GM12801 (cell line): ENCODE data around the gene WIPF1.

ENCODE experiments used
- TF ChIP-seq, protein P1 (sequence below): IDR thresholded peaks from one replicate; pipeline ENCODE4 v1.5.1; 2011; ENCODE audit warnings: control low read depth; ENCODE audit not compliant: insufficient read length; ENCODE audit errors: extremely low read depth

The WIPF1 gene

DNA sequence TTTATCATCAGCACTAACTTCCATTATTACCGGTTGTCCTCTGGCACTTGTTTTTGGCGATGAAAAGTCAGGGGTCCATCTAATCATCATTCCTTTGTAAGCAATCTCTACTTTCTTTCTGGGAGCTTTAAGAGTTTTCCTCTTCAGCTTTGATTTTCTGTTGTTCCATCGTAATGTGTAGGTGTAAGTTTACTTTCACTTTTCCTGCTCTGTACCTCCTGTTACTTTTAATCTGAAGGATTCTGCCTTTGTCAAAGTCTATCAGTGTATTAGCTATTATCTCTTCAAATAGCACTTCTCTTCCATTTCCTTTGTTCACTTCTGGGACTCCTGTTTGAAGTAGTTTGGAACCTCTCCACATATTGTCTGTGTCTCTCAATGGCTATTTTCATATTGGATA, 85.3 kb downstream of the WIPF1 start:
- TF ChIP-seq, protein P1, sequence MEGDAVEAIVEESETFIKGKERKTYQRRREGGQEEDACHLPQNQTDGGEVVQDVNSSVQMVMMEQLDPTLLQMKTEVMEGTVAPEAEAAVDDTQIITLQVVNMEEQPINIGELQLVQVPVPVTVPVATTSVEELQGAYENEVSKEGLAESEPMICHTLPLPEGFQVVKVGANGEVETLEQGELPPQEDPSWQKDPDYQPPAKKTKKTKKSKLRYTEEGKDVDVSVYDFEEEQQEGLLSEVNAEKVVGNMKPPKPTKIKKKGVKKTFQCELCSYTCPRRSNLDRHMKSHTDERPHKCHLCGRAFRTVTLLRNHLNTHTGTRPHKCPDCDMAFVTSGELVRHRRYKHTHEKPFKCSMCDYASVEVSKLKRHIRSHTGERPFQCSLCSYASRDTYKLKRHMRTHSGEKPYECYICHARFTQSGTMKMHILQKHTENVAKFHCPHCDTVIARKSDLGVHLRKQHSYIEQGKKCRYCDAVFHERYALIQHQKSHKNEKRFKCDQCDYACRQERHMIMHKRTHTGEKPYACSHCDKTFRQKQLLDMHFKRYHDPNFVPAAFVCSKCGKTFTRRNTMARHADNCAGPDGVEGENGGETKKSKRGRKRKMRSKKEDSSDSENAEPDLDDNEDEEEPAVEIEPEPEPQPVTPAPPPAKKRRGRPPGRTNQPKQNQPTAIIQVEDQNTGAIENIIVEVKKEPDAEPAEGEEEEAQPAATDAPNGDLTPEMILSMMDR: no peak

DNA sequence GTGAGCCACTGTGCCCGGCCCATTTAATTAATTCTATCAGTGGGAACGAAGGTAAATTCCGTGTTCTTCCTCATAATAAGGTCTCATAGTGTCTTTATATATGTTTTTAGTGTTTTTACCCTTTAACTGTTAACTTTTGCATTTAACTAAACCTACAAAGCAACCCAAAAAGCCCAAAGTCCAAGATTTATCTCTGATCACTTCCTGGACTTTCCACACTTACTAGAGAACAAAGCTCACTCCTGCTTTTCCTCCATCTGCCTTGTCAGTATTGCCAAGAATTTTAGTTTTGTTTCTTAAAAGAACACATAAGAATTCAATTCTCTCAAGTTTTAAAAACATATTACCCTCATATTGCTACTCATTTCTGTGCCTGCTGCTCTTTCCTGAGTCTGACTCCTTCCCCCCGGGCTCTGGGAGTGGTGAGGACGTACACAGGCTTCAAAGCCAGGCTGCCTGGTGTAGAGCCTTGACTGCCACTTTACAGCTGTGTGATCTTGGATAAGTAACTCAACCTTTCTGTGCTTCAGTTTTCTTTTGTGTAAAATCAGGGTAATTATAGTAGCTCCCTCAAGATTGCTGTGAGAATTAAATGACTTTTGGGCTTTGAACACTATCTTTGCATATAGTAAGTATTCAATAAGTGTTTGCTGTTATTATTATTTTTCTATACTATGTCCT, 85.9 kb downstream of the WIPF1 start:
- TF ChIP-seq, protein P1: no peak

DNA sequence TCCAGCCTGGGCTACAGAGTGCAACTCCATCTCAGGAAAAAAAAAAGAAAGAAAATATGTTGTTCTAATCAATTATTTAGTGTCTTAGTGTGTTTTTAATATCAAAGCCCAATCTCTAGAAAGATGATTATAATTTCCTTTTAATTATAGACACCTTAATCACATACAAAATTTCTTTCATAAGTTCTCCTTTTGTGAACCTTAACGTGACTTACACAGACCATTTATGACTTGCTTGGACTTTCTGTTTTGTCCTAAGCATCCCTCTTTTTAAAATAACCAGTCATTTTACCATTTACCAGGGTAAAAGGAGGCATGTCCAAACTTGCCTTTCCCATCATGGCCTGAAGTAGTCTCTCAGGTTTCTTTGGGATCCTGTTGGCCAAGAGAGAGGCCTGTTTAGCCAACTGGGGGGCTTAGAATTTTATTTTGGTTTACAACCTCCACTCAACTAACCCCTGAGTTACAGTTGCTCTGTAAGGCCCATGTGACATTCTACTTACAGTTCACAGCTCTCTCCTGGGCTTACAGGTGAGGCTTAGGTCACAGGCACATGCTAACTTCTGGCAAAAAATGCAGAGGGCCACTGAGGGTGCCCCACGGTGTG, 86.9 kb downstream of the WIPF1 start:
- TF ChIP-seq, protein P1: no peak
